Stimulated activated CD4-positive, alpha-beta T cell treated with anti-CD3 and anti-CD28 coated beads, TNF-alpha, amount 100 ng/mL, for 4 hours (primary cell): Measurements from ENCODE around the gene VPS37B.

Experiments used
- DNase-seq, 3 experiments: peaks; one replicate each; pipeline ENCODE4 v3.0.0-alpha.2; 2020; ENCODE audit warnings: low read depth in 3 of 3

VPS37B gene

GRCh38 chr12:122852336-122853275 is 43.3 kb downstream of the VPS37B start:
- no peak for DNase-seq

DNA sequence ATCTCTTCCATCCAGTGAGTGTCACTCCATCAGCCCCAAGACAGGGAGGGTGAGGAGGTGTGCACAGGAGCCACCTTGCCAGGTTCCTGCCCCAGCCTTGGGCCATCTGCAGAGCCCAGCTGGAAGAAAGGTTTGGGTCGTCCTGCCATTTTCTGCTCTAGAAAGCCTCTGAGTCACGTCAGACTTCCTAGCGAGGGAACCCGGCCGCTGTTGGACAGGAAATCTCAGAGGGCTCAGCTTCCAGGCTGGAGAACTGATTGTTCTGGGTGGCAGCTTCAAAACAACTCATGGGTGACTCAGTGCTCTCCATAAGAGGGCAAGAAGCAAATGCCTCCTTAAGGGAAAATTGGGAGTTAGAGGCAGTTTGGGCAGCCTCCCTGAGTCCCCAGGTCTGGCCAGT is 44.1 kb downstream of the VPS37B start:
- no peak for DNase-seq

DNA sequence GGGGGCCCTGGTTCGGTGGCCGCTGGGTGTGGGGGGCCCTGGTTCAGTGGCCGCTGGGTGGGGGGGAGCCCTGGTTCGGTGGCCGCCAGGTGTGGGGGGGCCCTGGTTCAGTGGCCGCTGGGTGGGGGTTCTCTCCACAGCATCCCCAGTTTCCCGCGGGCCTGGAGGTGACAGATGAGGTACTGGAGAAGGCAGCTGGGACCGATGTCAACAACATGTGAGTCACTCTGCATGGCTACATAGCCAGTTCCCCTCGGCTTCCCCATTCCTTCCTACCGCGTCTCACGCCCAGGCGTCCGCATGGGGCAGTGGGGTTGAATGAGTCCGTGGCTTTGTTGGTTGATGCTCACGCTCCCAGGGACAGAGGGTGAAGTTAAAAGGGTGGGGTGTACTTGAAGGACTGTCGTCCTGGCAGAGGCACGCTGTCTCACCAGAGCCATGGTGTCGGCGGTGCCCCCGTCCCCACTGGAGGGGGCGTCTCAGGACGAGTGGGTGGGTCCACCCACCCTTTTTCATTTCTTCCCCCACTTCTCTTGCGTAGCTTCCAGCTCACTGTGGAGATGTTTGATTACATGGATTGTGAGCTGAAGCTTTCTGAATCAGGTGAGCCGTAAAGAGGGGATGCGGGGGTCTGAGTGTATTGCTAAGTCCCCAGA is 45.1 kb downstream of the VPS37B start:
- no peak for DNase-seq

- DNase-seq: no peak
These were observed 45.9 kb downstream of the VPS37B start for GRCh38 chr12:122850048-122850445.

DNA sequence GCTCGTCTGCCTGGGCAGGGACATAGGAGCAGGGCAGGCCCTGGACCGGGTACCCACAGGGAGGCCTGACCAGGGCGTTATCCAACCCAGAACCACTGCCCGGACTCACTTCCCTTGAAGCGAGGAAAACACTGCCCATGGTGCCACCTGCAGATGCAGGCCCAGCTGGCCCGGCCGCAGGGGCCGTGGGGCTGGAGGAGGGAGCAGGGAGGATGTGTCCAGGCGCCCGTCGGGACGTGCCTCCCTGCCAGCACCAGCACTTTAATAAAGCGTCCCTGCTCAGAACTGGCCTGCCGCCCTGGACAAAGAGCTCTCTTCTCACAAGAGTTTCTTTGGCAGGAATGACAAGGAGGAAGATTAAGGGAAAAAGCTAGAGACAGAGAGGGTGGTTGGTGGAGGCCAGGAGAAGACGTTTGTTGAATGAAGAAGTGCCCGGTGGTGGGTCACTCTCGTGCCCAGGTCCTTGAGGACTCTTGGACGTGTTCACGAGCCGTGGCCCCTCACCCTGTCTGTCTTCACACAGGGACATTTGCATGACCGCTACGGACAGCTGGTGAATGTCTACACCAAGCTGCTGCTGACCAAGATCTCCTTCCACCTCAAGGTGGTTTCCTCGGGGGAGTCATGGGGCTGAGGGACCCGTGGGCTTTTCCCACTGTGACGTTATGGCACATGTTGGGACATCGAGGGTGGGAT is 46.4 kb downstream of the VPS37B start:
- DNase-seq: no peak

DNA sequence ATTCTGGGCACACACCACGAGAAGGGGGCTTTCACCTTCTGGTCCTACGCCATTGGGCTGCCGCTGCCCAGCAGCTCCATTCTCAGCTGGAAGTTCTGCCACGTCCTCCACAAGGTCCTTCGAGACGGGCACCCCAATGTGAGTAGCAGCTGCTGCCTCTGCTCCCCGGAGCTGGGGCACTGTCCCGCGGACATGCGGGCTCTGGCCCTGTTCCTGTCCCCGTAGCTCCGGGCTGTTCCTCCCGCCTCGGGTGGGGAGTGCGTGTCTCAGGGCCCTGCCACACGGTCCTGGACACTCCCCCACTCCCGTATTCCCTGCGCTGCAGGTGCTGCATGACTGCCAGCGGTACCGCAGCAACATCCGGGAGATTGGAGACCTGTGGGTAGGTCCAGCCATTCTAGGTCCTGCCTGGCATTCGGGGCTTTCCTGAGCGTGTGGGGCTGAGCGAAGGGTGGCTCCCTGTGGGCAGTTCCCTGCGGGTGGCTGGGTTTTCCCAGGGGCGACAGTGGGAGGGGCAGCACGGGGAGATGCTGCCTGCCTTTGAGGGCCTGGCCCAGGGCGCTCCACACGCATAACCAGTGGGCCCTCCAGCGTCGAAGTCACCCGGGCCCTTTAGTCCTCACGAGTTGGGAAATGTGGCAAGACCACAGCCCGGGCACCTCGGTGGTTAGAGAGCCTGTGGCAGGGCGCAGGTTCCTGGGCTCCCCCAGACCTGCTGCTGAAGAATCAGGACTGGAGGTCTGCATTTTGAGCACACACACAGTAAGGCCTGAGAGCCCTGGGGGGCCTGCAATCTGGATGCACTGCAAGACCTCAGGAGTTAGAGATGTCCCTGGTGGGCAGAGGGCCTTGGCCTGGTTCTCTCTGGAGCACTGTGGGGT is 47.2 kb downstream of the VPS37B start:
- DNase-seq: no peak

DNA sequence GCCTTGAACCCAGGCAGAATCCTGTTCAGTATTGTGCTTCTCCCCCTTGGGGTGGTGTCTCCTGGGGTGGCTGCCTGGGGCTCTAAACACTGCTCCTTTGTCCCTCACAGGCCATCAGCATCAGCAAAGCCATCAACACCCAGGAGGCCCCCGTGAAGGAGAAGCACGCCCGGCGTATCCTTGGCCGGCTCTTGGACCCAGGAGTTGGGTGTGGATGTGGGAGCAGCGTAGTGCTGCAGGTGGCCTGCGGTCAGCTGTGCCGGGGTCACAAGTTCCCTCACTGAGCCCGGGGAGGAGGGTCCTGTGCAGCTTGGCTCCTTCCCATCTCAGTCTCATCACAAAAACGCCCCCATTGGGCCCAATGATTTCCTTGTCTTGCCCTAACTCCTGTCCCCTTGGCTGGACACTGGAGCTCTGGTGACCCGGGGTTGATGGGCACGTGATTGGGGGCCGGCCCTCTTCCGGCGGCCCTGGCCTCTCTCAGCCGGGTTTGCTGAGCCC is 48.0 kb downstream of the VPS37B start:
- no peak for DNase-seq

- DNase-seq: no peak
These were observed 48.4 kb downstream of the VPS37B start for GRCh38 chr12:122847516-122847836.

DNA sequence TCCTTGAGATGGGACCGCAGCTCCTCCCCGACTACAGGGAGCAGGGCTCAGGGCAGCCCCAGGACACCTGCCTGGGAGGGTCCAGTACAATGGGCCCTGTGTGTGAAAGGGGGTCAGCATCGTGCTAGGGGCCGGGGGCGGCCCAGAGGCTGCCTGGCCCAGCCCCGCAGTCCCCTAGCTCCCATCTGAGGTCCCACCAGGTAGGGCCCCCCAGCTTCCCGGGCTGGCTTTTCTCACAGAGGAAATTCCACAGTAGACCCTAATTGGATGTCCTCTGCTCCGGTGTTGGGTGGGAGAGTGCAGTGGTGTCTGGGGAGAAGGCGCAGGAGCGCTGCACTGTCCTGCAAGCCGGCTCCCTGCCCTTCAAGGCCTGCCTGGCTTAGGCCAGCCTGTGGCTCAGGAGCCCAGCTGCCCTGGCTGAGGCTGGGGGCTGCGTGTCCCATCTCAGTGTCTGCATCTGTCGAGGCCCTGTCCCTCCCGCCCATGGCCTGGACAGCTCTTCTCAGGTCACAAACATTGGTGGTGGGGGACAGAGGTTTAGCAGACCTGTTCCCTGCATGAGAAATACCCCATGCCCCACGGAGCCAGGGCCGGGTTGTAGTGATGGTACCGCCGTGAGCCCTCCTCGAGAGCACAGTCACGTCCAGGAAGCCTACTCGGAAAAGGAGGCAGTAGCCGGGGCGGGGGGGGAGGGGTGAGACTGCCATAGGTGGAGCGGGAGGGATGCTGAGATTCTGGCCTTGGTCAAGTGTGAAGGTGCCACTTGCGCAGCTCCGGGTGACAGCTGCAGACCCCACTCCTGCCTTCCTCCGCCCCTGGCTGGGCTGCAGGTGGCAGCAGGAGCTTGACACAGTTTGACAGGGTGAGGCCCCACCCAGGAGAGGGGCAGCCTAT is 49.1 kb downstream of the VPS37B start:
- DNase-seq: no peak

- no peak for DNase-seq
These were observed 49.9 kb downstream of the VPS37B start for GRCh38 chr12:122845865-122846621.

DNA sequence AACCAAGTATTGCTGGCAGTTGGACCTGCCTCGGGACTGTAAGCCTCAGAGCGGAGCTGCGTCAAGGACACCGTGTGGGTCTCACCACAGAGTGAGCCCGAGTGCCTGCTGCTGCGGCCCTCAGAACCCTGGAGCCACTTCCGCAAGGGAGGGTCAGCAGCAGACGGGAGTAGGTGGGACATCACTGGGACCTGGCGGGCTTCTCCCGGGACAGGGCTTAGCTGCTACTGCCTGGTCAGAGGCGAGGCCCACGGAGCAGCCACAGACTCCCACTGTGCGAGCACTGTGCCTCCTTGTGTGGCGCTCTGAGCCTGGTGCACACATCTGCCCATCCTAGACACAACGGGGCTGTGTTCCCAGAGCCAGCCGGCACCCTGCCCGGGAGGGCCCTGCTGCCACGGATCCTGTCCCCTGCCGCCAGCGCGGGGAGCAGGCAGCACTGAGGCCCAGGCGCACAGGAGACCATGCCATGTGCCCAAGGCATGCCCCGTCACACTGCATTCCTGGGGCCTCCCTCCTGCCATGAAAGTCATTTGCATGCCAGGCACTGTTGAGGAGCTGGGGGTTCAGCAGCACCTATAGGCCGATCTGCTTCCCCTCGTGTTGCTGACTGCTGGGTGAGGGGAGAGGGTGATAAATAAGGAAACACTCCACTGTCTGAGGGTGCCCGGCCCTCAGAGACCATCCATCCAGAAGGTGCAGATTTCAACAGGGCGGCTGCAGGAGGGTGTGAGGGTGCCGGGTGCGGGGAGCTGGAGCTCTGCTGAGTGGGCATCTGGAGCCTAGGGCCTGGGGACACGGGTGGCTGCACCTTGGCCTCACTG is 50.7 kb downstream of the VPS37B start:
- no peak for DNase-seq

DNA sequence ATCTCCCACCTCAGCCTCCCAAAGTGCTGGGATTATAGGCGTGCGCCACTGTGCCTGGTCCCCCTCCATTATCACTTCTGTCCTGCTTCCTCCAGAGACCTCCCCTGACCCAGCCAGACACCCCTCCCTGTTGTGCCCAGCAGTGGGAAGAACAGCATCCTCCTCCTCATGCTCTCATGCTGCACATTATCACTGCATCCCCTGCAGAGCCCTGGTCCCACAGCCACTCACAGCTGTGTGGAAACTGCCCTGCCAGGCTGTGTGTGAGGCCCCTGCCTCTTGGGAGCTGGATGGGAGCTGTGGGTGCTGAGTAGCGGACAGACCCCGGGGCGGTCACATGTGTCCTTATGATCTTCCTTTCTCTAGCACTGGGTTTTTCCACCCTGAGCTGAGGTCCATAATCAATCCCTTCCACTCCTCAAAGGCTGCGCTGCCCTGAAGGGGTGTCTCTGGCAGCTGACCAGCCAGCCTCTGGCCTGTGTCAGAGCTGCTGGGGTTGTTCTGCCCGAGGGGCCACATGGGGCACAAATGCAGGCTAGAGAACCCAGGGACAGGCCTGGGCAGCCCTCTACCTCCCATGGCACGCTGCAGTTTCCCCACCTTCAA is 51.5 kb downstream of the VPS37B start:
- no peak for DNase-seq

DNA sequence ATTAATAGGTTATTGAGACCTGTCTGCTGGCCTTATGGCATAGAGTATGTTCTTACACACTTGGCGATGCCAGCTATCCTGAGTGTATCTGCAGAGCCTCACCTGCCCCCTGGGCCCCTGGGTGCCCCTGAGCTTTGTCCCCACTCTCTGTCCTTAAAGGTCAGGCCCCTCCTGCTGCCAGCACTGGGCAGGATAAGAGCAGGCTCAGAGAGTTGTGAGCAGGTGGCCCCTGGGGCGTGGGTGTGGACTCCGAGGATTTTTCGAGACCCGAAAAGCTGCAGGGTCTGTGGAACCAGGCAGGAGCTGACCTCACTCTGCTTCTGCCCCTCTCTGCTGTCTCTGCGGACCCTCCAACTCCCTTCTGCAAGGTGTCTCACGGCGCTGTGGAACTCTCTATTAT is 52.5 kb downstream of the VPS37B start:
- no peak for DNase-seq

DNA sequence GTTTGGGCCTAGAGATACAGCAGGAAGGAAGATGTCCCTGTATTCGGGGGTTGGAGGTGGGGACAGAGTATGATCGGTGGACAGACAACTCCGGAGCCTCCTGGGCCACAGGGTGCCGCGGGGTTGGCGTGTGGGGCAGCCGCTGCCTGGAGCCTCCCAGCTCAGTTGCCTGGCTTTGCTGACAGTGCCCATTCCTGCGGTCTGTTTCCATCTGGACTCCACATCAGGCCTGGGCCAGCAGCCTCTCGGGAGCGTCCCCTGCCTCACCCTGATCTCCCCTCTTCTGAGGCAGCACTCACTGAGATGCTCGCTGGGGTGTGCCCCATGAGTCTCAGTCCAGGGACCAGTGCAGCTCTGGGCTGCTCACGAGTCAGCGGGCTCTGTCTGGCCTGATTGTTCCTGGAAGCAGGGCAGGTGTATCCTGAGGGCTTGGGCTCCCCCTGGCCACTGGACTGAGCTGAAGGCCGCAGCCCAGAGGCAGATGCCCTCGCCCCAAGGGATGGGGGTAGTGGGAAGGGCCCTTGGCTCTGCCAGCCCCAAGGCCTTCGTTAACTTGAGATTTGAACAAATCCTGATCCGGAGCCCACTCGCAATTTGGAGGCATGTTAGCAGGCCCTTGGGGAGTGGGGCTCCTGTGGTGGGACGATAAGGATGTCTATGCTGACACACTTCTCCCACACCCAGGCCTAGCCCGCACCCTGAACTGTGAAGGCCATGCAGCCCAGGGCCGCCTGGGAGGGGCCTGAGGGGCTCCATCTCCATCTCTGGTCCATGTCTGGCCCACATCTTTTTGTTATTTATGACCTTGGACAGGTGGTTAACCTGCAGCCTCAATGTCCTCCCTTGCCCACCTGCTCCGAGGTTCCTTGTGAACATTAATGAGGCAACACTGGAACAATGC is 53.2 kb downstream of the VPS37B start:
- DNase-seq: no peak

DNA sequence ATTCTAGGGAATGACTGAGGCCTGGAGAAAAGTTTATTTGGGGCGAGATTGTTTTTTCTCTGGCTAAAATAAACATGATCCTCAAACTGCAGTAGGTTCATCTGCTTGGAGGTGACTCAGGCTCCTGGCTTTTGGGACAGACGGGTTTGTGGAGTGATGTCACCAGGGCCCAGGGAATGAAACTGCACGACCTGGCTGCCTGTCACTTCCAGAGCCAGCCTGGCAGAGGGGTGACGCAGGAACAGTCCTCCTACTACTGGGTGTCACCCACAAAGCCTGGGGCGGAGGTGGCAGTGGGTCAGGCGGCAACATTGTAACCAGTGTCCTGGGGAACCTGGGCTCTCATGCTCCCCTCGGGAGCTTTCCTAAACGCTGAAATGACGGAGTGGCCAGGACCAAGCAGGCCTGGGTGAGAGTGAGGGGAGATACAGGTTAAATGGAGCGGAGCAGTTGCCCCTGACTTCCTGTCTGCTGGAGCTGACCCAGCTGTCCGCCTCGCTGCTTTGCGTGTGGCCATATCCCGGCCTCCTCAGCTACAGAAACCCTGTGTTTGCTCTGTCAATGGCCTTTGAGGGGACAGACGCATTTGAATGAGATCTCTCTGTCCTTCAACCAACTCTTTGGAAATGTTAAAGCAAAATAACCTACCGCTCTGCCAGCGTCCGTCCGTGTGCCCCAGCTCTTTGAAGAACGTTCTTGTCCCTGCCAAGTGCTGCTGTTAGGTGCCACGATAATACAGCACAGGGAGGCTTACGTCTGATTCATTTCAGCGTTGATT is 54.2 kb downstream of the VPS37B start:
- no peak for DNase-seq
